ENCODE measurements around the gene DMWD.

Gene DMWD

GRCh38 chr19:45742969-45743368, 49.7 kb downstream of the DMWD start:
- Histone ChIP-seq H2BK12ac (ENCODE audit: low read length) (no peak overlapping the region), H3K18ac (ENCODE audit: low read length) (no peak overlapping the region), H2BK5ac (ENCODE audit: low read length) (no peak overlapping the region), H2AFZ (ENCODE audit: low read length) (no peak overlapping the region), H2BK120ac (ENCODE audit: low read depth, low read length) (no peak overlapping the region), H2BK15ac (ENCODE audit: low read length) (no peak overlapping the region), H3K27me3 (ENCODE audit: control insufficient read depth in 3 of 3, insufficient read depth in 3 of 3, low read depth in 1 of 3, low read length in 3 of 3) (peaks cover 0 to 25% (median 0%) of the 10 kb centered on the region in 3 experiments), H3K4me3 (ENCODE audit: low read length in 2 of 2) (no peak overlapping the region), H3K4me1 (ENCODE audit: control insufficient read depth in 2 of 2, insufficient read depth in 1 of 2, low read depth in 1 of 2, low read length in 2 of 2) (peaks cover 0 to 2% of the 10 kb centered on the region in 2 donors), H4K91ac (ENCODE audit: low read depth, low read length, poor library complexity) (no peak overlapping the region), H2AK5ac (ENCODE audit: low read depth, low read length) (no peak overlapping the region), H3K23ac (ENCODE audit: low read depth, low read length, poor library complexity) (no peak overlapping the region), H3K27ac (replicated peaks; ENCODE audit: low read length) (no peak overlapping the region), H3K4me2 (ENCODE audit: insufficient read depth, low read length, poor library complexity, severe bottlenecking) (no peak overlapping the region), H3K36me3 (replicated peaks in 1 of 2; ENCODE audit: control insufficient read depth in 2 of 2, insufficient read depth in 2 of 2, low read length in 2 of 2) (no peaks in the 10 kb centered on the region), H3K14ac (ENCODE audit: low read length) (no peak overlapping the region), H3K9ac (ENCODE audit: low read depth, low read length, poor library complexity) (no peak overlapping the region), H3K9me3 (replicated peaks in 1 of 2; ENCODE audit: control insufficient read depth in 2 of 2, insufficient read depth in 1 of 2, low read depth in 1 of 2, low read length in 2 of 2) (no peaks in the 10 kb centered on the region), H3K79me1 (ENCODE audit: low read depth, low read length) (no peaks in the 10 kb centered on the region), H4K8ac (ENCODE audit: low read depth, low read length) (no peak overlapping the region), H3K4ac (ENCODE audit: low read length) (no peak overlapping the region)
- WGBS, 2 donors (ENCODE audit: extremely low coverage in 2 of 2, insufficient read length in 2 of 2, insufficient replicate concordance in 1 of 2) = no CpG with 5 or more reads among the region's 4 CpGs
- DNase-seq (ENCODE audit: low spot score) = no peak

- DNase-seq (ENCODE audit: low spot score) = no peak
- H2BK5ac ChIP-seq (ENCODE audit: low read length) = no peak overlapping the region
- no peak overlapping the region for H3K27ac ChIP-seq (replicated peaks; ENCODE audit: low read length)
- H3K79me1 ChIP-seq (ENCODE audit: low read depth, low read length) = no peaks in the 10 kb centered on the region
- no peak overlapping the region for H3K9ac ChIP-seq (ENCODE audit: low read depth, low read length, poor library complexity)
- H3K4me3 ChIP-seq (ENCODE audit: low read length in 2 of 2) = no peak overlapping the region
- no peak overlapping the region for H2AFZ ChIP-seq (ENCODE audit: low read length)
- no peak overlapping the region for H3K4me2 ChIP-seq (ENCODE audit: insufficient read depth, low read length, poor library complexity, severe bottlenecking)
- no peak overlapping the region for H2BK120ac ChIP-seq (ENCODE audit: low read depth, low read length)
- H3K27me3 ChIP-seq (ENCODE audit: control insufficient read depth in 3 of 3, insufficient read depth in 3 of 3, low read depth in 1 of 3, low read length in 3 of 3) = peaks cover 0 to 8% (median 0%) of the 10 kb centered on the region in 3 experiments
- no peak overlapping the region for H3K14ac ChIP-seq (ENCODE audit: low read length)
- H3K4me1 ChIP-seq (ENCODE audit: control insufficient read depth in 2 of 2, insufficient read depth in 1 of 2, low read depth in 1 of 2, low read length in 2 of 2) = no peaks in the 10 kb centered on the region
- H3K36me3 ChIP-seq (replicated peaks in 1 of 2; ENCODE audit: control insufficient read depth in 2 of 2, insufficient read depth in 2 of 2, low read length in 2 of 2) = no peaks in the 10 kb centered on the region
- no peak overlapping the region for H2BK12ac ChIP-seq (ENCODE audit: low read length)
- WGBS, 2 donors (ENCODE audit: extremely low coverage in 2 of 2, insufficient read length in 2 of 2, insufficient replicate concordance in 1 of 2) = no CpG with 5 or more reads among the region's 10 CpGs
- no peak overlapping the region for H3K4ac ChIP-seq (ENCODE audit: low read length)
- H4K8ac ChIP-seq (ENCODE audit: low read depth, low read length) = no peak overlapping the region
- no peak overlapping the region for H3K18ac ChIP-seq (ENCODE audit: low read length)
- H4K91ac ChIP-seq (ENCODE audit: low read depth, low read length, poor library complexity) = no peak overlapping the region
- no peak overlapping the region for H2AK5ac ChIP-seq (ENCODE audit: low read depth, low read length)
- no peak overlapping the region for H2BK15ac ChIP-seq (ENCODE audit: low read length)
- H3K23ac ChIP-seq (ENCODE audit: low read depth, low read length, poor library complexity) = no peak overlapping the region
- no peaks in the 10 kb centered on the region for H3K9me3 ChIP-seq (replicated peaks in 1 of 2; ENCODE audit: control insufficient read depth in 2 of 2, insufficient read depth in 1 of 2, low read depth in 1 of 2, low read length in 2 of 2)
These were observed 52.9 kb downstream of the DMWD start for GRCh38 chr19:45739498-45740439.

- H3K18ac ChIP-seq (ENCODE audit: low read length) = peak within 1 kb of the TSS; percentile 71
- no peak for DNase-seq (ENCODE audit: low spot score)
- peak within 1 kb of the TSS; percentile 90 for H2BK12ac ChIP-seq (ENCODE audit: low read length)
- no peaks in the 10 kb centered on the region for H3K36me3 ChIP-seq (replicated peaks in 1 of 2; ENCODE audit: control insufficient read depth in 2 of 2, insufficient read depth in 2 of 2, low read length in 2 of 2)
- H3K23ac ChIP-seq (ENCODE audit: low read depth, low read length, poor library complexity) = peak within 1 kb of the TSS; percentile 17
- H3K27ac ChIP-seq (replicated peaks; ENCODE audit: low read length) = no peak within 1 kb of the TSS
- peak within 1 kb of the TSS; percentile 56 for H3K14ac ChIP-seq (ENCODE audit: low read length)
- no CpG with 5 or more reads among the region's 59 CpGs for WGBS, 2 donors (ENCODE audit: extremely low coverage in 2 of 2, insufficient read length in 2 of 2, insufficient replicate concordance in 1 of 2)
- H3K79me1 ChIP-seq (ENCODE audit: low read depth, low read length) = no peaks in the 10 kb centered on the region
- H3K4ac ChIP-seq (ENCODE audit: low read length) = no peak within 1 kb of the TSS
- peak within 1 kb of the TSS; percentile 6 for H2AFZ ChIP-seq (ENCODE audit: low read length)
- H3K27me3 ChIP-seq (ENCODE audit: control insufficient read depth in 3 of 3, insufficient read depth in 3 of 3, low read depth in 1 of 3, low read length in 3 of 3) = no peaks in the 10 kb centered on the region
- peaks cover 0 to 7% of the 10 kb centered on the region in 2 donors for H3K4me1 ChIP-seq (ENCODE audit: control insufficient read depth in 2 of 2, insufficient read depth in 1 of 2, low read depth in 1 of 2, low read length in 2 of 2)
- H3K4me3 ChIP-seq (ENCODE audit: low read length in 2 of 2) = no peak within 1 kb of the TSS
- no peak within 1 kb of the TSS for H3K4me2 ChIP-seq (ENCODE audit: insufficient read depth, low read length, poor library complexity, severe bottlenecking)
- H2BK15ac ChIP-seq (ENCODE audit: low read length) = peak within 1 kb of the TSS; percentile 11
- no peak within 1 kb of the TSS for H3K9ac ChIP-seq (ENCODE audit: low read depth, low read length, poor library complexity)
- H4K8ac ChIP-seq (ENCODE audit: low read depth, low read length) = peak within 1 kb of the TSS; percentile 65
- H3K9me3 ChIP-seq (replicated peaks in 1 of 2; ENCODE audit: control insufficient read depth in 2 of 2, insufficient read depth in 1 of 2, low read depth in 1 of 2, low read length in 2 of 2) = no peaks in the 10 kb centered on the region
- H2AK5ac ChIP-seq (ENCODE audit: low read depth, low read length) = peak within 1 kb of the TSS; percentile 86
- H4K91ac ChIP-seq (ENCODE audit: low read depth, low read length, poor library complexity) = no peak within 1 kb of the TSS
- peak within 1 kb of the TSS; percentile 1 for H2BK120ac ChIP-seq (ENCODE audit: low read depth, low read length)
- H2BK5ac ChIP-seq (ENCODE audit: low read length) = no peak within 1 kb of the TSS
These were observed 59.4 kb downstream of the DMWD start, which contains the start of gene MEIOSIN for GRCh38 chr19:45733160-45733810. TSS of gene MEIOSIN (plus strand) at chr19:45733439. CDS start at chr19:45735377, 1,938 bp downstream.

Data from neuronal stem cell (in vitro differentiated cells).